NT2/D1 (cell line): ENCODE results near the gene RAD18.

Experiments used
- DNase-seq: peaks from one replicate; pipeline ENCODE4 v3.0.0-alpha.2; 2011; ENCODE audit warnings: low read depth, low spot score
- H3K27me3 ChIP-seq: 2 replicates; pipeline ENCODE4 v1.6.0; 2011; ENCODE audit warnings: mild to moderate bottlenecking; ENCODE audit not compliant: insufficient read length, insufficient read depth
- H3K36me3 ChIP-seq: 2 replicates; pipeline ENCODE4 v1.6.1; 2011; ENCODE audit warnings: mild to moderate bottlenecking, low read length, mixed read lengths; ENCODE audit not compliant: insufficient read depth, insufficient read length
- H3K4me1 ChIP-seq: 2 replicates; pipeline ENCODE4 v1.5.1; 2011; ENCODE audit not compliant: insufficient read depth, insufficient read length
- H3K4me3 ChIP-seq: 2 replicates; pipeline ENCODE4 v1.5.1; 2011; ENCODE audit warnings: low read depth; ENCODE audit not compliant: insufficient read length
- H3K9ac ChIP-seq: 2 replicates; pipeline ENCODE4 v1.6.0; 2011; ENCODE audit warnings: low read depth; ENCODE audit not compliant: insufficient read length
- H3K9me3 ChIP-seq: 2 replicates; pipeline ENCODE4 v1.5.1; 2011; ENCODE audit warnings: mild to moderate bottlenecking, low read length; ENCODE audit not compliant: insufficient read depth
- SUZ12 ChIP-seq: IDR thresholded peaks from 2 replicates; pipeline ENCODE4 v1.6.1; 2011; ENCODE audit not compliant: insufficient read length, insufficient read depth; ENCODE audit errors: extremely low read depth
- YY1 ChIP-seq: IDR thresholded peaks from 2 replicates; pipeline ENCODE4 v1.6.1; 2011; ENCODE audit not compliant: insufficient read length, insufficient read depth
- ZNF274 ChIP-seq: IDR thresholded peaks from 2 replicates; pipeline ENCODE4 v1.6.1; 2011; ENCODE audit warnings: mild to moderate bottlenecking, low read depth, low read length

Gene RAD18

DNA sequence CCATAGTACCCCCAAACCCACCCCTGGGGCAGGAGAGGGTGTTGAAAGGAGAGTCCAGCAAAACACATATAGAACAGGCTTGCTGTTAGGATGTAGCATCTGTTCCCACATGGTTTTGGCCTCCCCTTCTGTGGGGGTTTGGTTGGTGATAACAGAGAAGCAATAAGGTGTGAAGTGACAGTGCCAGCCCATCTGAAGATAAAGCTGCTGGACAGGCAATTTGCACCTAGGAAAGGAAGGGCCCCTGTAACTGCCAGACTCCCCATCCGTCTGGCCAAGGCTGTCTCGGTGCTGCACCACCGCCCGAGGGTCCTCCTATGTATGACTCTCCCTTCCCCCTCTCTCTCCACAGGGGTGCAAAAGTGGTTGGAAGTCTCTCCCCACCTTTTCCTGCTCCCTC lies 99.4 kb downstream of the RAD18 start:
- peaks cover 4% of the 10 kb centered on the region for H3K36me3 ChIP-seq

GRCh38 chr3:8857720-8858367 lies 105.4 kb downstream of the RAD18 start:
- Histone ChIP-seq H3K4me3 (no peak overlapping the region), H3K36me3 (peaks cover 13% of the 10 kb centered on the region), H3K9ac (no peak overlapping the region), H3K4me1 (no peaks in the 10 kb centered on the region), H3K9me3 (no peaks in the 10 kb centered on the region), H3K27me3 (no peaks in the 10 kb centered on the region)
- TF ChIP-seq SUZ12 (no peak), ZNF274 (no peak), YY1 (no peak)
- no peak for DNase-seq

More for the DNA sequence above, 99.4 kb downstream of the RAD18 start:
- H3K9me3 ChIP-seq, result peaks cover 3% of the 10 kb centered on the region; the same call in 1 of the 2 replicates
- no peak for TF ChIP-seq YY1
- TF ChIP-seq SUZ12, result no peak
- no peak for TF ChIP-seq ZNF274
- no peaks in the 10 kb centered on the region for H3K27me3 ChIP-seq
- no peak overlapping the region for H3K9ac ChIP-seq
- no peaks in the 10 kb centered on the region for H3K4me1 ChIP-seq
- DNase-seq, result no peak
- no peak overlapping the region for H3K4me3 ChIP-seq

DNA sequence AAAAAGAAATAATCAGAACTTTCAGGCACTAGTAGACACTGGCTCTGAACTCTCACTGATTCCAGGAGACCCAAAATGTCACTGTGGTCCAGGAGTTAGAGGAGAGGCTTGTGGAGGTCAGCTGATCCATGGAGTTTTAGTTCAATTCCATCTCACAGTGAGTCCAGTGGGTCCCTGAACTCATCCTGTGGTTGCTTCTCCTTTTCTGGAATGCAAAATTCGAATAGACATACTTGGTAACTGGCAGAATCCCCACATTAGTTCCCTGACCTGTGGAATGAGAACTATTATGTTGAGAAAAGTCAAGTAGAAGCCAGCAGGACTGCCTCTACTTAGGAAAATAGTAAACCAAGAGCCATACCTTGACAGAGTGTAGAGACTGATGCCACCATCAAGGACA lies 106.6 kb downstream of the RAD18 start:
- Histone ChIP-seq H3K27me3 (no peaks in the 10 kb centered on the region), H3K4me3 (no peak overlapping the region), H3K36me3 (peaks cover 13% of the 10 kb centered on the region), H3K9ac (no peak overlapping the region), H3K4me1 (peaks cover 3% of the 10 kb centered on the region), H3K9me3 (no peaks in the 10 kb centered on the region)
- TF ChIP-seq YY1, result no peak
- no peak for TF ChIP-seq SUZ12
- no peak for TF ChIP-seq ZNF274
- DNase-seq, result no peak

DNA sequence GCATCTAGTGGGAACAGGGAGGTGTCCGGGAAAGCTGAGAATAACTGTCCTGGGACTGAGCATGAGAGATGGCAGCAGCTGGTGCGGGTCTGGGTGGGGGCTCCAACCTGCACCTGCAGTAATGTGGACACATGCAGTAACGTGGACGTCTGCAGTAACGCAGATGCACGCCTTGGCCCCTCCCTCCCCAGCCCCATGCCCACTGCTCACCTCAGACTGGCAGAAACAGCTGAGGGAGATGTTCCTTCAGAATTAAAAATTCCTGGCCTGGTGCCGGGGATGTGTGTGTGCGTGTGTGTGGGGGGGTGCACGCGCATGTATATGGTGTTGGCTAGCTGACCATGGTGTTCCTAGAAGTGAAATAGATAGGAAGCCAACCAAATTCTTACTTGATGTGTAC lies 107.2 kb downstream of the RAD18 start:
- no peaks in the 10 kb centered on the region for H3K27me3 ChIP-seq
- H3K4me1 ChIP-seq, result peaks cover 3% of the 10 kb centered on the region
- H3K9me3 ChIP-seq, result no peaks in the 10 kb centered on the region
- H3K4me3 ChIP-seq, result no peak overlapping the region
- H3K9ac ChIP-seq, result no peak overlapping the region
- TF ChIP-seq SUZ12, result no peak
- TF ChIP-seq ZNF274, result no peak
- TF ChIP-seq YY1, result no peak
- H3K36me3 ChIP-seq, result peaks cover 13% of the 10 kb centered on the region
- DNase-seq, result no peak

DNA sequence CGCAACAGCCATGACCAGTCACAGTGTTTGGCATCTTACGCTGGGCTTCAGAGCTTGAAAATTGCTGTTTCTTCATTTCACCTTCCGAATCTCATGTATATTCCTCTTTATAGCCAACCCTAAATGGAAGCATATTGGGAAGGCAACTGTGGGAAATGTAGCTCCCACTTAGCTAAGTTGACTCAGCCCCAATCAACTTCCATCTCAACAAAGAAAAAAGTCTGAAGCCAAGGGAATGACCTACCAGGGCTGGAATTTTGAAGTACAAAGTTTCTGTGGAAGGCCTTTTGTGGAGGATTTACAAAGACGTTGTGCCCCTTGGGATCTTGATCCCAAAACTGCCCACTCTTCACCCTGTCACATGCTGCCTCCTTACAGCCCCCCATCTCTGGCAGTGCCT lies 108.6 kb downstream of the RAD18 start:
- Histone ChIP-seq H3K4me1 (peaks cover 3% of the 10 kb centered on the region), H3K36me3 (peaks cover 13% of the 10 kb centered on the region), H3K27me3 (no peaks in the 10 kb centered on the region), H3K9ac (no peak overlapping the region), H3K4me3 (no peak overlapping the region), H3K9me3 (no peaks in the 10 kb centered on the region)
- no peak for TF ChIP-seq ZNF274
- TF ChIP-seq SUZ12, result no peak
- no peak for TF ChIP-seq YY1
- DNase-seq, result no peak

- no peak for DNase-seq
- H3K27me3 ChIP-seq, result no peaks in the 10 kb centered on the region
- H3K9me3 ChIP-seq, result no peaks in the 10 kb centered on the region
- H3K4me3 ChIP-seq, result no peak overlapping the region
- H3K4me1 ChIP-seq, result peaks cover 3% of the 10 kb centered on the region
- no peak overlapping the region for H3K9ac ChIP-seq
- TF ChIP-seq ZNF274, result no peak
- no peak for TF ChIP-seq YY1
- TF ChIP-seq SUZ12, result no peak
- H3K36me3 ChIP-seq, result peaks cover 13% of the 10 kb centered on the region
These were observed 110.2 kb downstream of the RAD18 start for GRCh38 chr3:8853081-8853480.

DNA sequence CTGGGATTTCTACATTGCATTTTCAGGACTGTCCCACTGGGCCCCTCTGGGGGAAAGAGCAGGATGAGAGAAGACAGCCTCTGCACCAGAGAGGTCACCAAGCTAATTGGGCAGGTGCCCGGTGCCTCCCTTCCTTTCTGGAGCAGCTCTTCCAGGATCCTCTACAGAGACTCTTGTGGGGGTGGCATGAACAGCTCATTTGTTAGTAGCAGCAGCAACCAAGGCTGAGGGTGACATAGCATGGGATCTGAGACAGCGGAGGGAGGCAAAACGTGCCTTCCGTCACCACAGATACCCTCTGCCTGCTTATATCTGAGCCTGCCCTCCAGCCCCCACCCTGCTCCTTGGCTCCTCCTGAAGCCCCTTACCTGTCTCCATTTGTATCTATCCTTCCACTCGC lies 110.8 kb downstream of the RAD18 start:
- TF ChIP-seq SUZ12, result no peak
- no peak for TF ChIP-seq YY1
- TF ChIP-seq ZNF274, result no peak
- no peaks in the 10 kb centered on the region for H3K9me3 ChIP-seq
- no peaks in the 10 kb centered on the region for H3K27me3 ChIP-seq
- H3K4me1 ChIP-seq, result peaks cover 3% of the 10 kb centered on the region
- H3K36me3 ChIP-seq, result peaks cover 13% of the 10 kb centered on the region
- DNase-seq, result no peak
- H3K9ac ChIP-seq, result no peak overlapping the region
- no peak overlapping the region for H3K4me3 ChIP-seq
